Measurements from ENCODE around the gene PHYHD1. TPM values are rescaled to one million over a fixed set of nuclear protein-coding genes. Genes with fewer than 3 reads are reported as not detected.
A peak's percentile ranks its signal among the peaks of the same experiment; 100 is the strongest.

The PHYHD1 gene
- polyA plus RNA-seq, 1 donor (not counting 4 experiments of a cell fraction or from before 2014, with no cell fraction given), result 4.7 TPM

DNA sequence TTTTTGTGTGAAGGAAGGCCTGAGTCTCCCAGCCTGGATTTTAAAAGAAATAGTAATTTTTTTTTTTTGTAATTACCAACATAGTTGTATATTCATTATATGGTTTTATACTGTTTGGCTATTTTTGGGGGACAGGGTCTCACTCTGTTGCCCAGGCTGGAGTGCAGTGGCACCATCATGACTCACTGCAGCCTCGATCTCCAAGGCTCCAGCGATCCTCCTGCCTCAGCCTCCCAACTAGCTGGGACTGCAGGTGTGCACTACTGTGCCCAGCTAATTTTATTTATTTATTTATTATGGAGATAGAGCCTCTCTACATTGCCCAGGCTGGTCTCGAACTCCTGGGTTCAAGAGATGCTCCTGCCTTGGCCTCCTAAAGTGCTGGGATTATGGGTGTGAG is 33.7 kb upstream of the PHYHD1 start:
- dilution Hi-C loops (cut with MboI; ENCODE audit: extremely low pct_ligation_motif_present, low sequenced_read_pairs), result no loop called here
- Histone ChIP-seq H4K20me1 (ENCODE audit: control insufficient read depth, extremely low read depth, insufficient read depth, low read length) (peaks cover 5% of the 10 kb centered on the region), H3K27me3 (ENCODE audit: control insufficient read depth, extremely low read depth, insufficient read depth, low read length) (no peaks in the 10 kb centered on the region), H3K4me2 (ENCODE audit: control insufficient read depth, extremely low read depth, insufficient read depth, low read depth, low read length) (peak overlapping the region; percentile 1), H2AFZ (ENCODE audit: control insufficient read depth, low read length) (no peak overlapping the region), H3K4me3 (ENCODE audit: control insufficient read depth in 2 of 3, extremely low read depth in 1 of 3, insufficient read depth in 2 of 3, low read depth in 1 of 3, low read length in 3 of 3) (no peak overlapping the region), H3K79me2 (ENCODE audit: control insufficient read depth, insufficient read depth, low read length) (peaks cover 69% of the 10 kb centered on the region), H3K4me1 (ENCODE audit: control insufficient read depth, extremely low read depth, insufficient read depth, low read length) (peaks cover 70% of the 10 kb centered on the region), H3K27ac (ENCODE audit: control insufficient read depth, insufficient read depth, low read length) (no peak overlapping the region), H3K9me1 (ENCODE audit: control insufficient read depth, extremely low read depth, insufficient read depth, low read length) (peaks cover 4% of the 10 kb centered on the region), H3K36me3 (ENCODE audit: control insufficient read depth in 2 of 2, extremely low read depth in 1 of 2, insufficient read depth in 2 of 2, low read length in 2 of 2) (peaks cover 26 to 32% of the 10 kb centered on the region in 2 experiments), H3K9me3 (ENCODE audit: control insufficient read depth, low read depth, low read length) (no peaks in the 10 kb centered on the region), H3K9ac (ENCODE audit: control insufficient read depth, extremely low read depth, insufficient read depth, low read length) (no peak overlapping the region)
- FAIRE-seq (no peak), DNase-seq (ENCODE audit: low read depth, low spot score) (no peak)
- TF ChIP-seq, protein P1, sequence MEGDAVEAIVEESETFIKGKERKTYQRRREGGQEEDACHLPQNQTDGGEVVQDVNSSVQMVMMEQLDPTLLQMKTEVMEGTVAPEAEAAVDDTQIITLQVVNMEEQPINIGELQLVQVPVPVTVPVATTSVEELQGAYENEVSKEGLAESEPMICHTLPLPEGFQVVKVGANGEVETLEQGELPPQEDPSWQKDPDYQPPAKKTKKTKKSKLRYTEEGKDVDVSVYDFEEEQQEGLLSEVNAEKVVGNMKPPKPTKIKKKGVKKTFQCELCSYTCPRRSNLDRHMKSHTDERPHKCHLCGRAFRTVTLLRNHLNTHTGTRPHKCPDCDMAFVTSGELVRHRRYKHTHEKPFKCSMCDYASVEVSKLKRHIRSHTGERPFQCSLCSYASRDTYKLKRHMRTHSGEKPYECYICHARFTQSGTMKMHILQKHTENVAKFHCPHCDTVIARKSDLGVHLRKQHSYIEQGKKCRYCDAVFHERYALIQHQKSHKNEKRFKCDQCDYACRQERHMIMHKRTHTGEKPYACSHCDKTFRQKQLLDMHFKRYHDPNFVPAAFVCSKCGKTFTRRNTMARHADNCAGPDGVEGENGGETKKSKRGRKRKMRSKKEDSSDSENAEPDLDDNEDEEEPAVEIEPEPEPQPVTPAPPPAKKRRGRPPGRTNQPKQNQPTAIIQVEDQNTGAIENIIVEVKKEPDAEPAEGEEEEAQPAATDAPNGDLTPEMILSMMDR (optimal IDR thresholded peaks at IDR 0.05 in 1 of 3, IDR thresholded peaks at IDR 0.05 in 1 of 3, conservative IDR thresholded peaks at IDR 0.05 in 1 of 3; ENCODE audit: extremely low read depth in 1 of 3, insufficient read depth in 2 of 3, low read length in 3 of 3), result no peak
- TF ChIP-seq EZH2 (IDR thresholded peaks at IDR 0.05; ENCODE audit: low read length), result no peak

DNA sequence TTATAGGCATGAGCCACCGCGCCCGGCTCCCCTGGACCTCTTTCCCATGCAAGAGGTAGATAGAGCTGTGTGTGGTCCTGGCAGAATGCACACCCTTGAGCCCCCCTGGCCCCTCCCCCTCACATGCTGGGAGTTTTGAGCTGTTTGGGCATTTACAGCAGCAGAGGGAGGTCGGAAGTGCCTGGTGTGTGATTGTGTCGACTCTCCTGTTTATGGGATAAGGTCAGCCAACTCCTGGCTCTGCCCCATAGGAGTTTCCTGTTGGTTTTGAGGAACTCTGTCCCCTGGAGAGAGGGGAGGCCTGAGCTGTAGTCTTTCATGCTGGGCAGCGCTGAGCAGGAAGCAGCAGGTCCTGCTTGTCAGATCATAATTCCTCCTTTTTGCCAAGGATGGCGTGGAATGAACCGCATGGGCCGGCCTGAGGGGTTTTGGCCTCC is 32.9 kb upstream of the PHYHD1 start:
- Histone ChIP-seq H3K79me2 (ENCODE audit: control insufficient read depth, insufficient read depth, low read length) (peaks cover 68% of the 10 kb centered on the region), H3K27ac (ENCODE audit: control insufficient read depth, insufficient read depth, low read length) (peak overlapping the region; percentile 60), H3K4me3 (ENCODE audit: control insufficient read depth in 2 of 3, extremely low read depth in 1 of 3, insufficient read depth in 2 of 3, low read depth in 1 of 3, low read length in 3 of 3) (peak overlapping the region in 1 of 3 experiments; percentile 23), H3K9me1 (ENCODE audit: control insufficient read depth, extremely low read depth, insufficient read depth, low read length) (peaks cover 4% of the 10 kb centered on the region), H3K9ac (ENCODE audit: control insufficient read depth, extremely low read depth, insufficient read depth, low read length) (peak overlapping the region; percentile 33), H2AFZ (ENCODE audit: control insufficient read depth, low read length) (no peak overlapping the region), H3K9me3 (ENCODE audit: control insufficient read depth, low read depth, low read length) (no peaks in the 10 kb centered on the region), H3K27me3 (ENCODE audit: control insufficient read depth, extremely low read depth, insufficient read depth, low read length) (no peaks in the 10 kb centered on the region), H4K20me1 (ENCODE audit: control insufficient read depth, extremely low read depth, insufficient read depth, low read length) (peaks cover 5% of the 10 kb centered on the region), H3K36me3 (ENCODE audit: control insufficient read depth in 2 of 2, extremely low read depth in 1 of 2, insufficient read depth in 2 of 2, low read length in 2 of 2) (peaks cover 26 to 33% of the 10 kb centered on the region in 2 experiments), H3K4me2 (ENCODE audit: control insufficient read depth, extremely low read depth, insufficient read depth, low read depth, low read length) (peak overlapping the region; percentile 41), H3K4me1 (ENCODE audit: control insufficient read depth, extremely low read depth, insufficient read depth, low read length) (peaks cover 79% of the 10 kb centered on the region)
- DNase-seq (ENCODE audit: low read depth, low spot score) (no peak), FAIRE-seq (no peak)
- TF ChIP-seq, protein P1 (optimal IDR thresholded peaks at IDR 0.05 in 1 of 3, IDR thresholded peaks at IDR 0.05 in 1 of 3, conservative IDR thresholded peaks at IDR 0.05 in 1 of 3; ENCODE audit: extremely low read depth in 1 of 3, insufficient read depth in 2 of 3, low read length in 3 of 3), result no peak
- TF ChIP-seq EZH2 (IDR thresholded peaks at IDR 0.05; ENCODE audit: low read length), result no peak
- dilution Hi-C loops (cut with MboI; ENCODE audit: extremely low pct_ligation_motif_present, low sequenced_read_pairs), result no loop called here

All from keratinocyte (primary cell).